AML-193 (cell line): Measurements from ENCODE around the gene MCF2L2.

Experiments used
- DNase-seq, 2 experiments: peaks; one replicate each; lab custom pipeline; 2025; lab: John Stamatoyannopoulos, UW

Gene MCF2L2

GRCh38 chr3:183327343-183327742 lies 101.1 kb downstream of the MCF2L2 start:
- DNase-seq: no peak

- no peak for DNase-seq
Observed at GRCh38 chr3:183324083-183324482, 104.3 kb downstream of the MCF2L2 start.

GRCh38 chr3:183319371-183319770 lies 109.0 kb downstream of the MCF2L2 start:
- no peak for DNase-seq

GRCh38 chr3:183318877-183319276 lies 109.5 kb downstream of the MCF2L2 start:
- no peak for DNase-seq

- DNase-seq: no peak
Observed at GRCh38 chr3:183317886-183318865, 110.2 kb downstream of the MCF2L2 start.

GRCh38 chr3:183317271-183317670 lies 111.1 kb downstream of the MCF2L2 start:
- no peak for DNase-seq

- DNase-seq: no peak
Observed at GRCh38 chr3:183315739-183316138, 112.7 kb downstream of the MCF2L2 start.

GRCh38 chr3:183313764-183314163 lies 114.7 kb downstream of the MCF2L2 start:
- DNase-seq: no peak

GRCh38 chr3:183313351-183313750 lies 115.1 kb downstream of the MCF2L2 start:
- no peak for DNase-seq

- no peak for DNase-seq
Observed at GRCh38 chr3:183312433-183312832, 116.0 kb downstream of the MCF2L2 start.

- DNase-seq: no peak
Observed at GRCh38 chr3:183310936-183311335, 117.5 kb downstream of the MCF2L2 start.

GRCh38 chr3:183309276-183309675 lies 119.1 kb downstream of the MCF2L2 start:
- no peak for DNase-seq

GRCh38 chr3:183308751-183309150 lies 119.7 kb downstream of the MCF2L2 start:
- no peak for DNase-seq

GRCh38 chr3:183307749-183308148 lies 120.7 kb downstream of the MCF2L2 start:
- DNase-seq: no peak

GRCh38 chr3:183306798-183307671 lies 121.4 kb downstream of the MCF2L2 start:
- peak; percentile 95 to 98 for DNase-seq

- no peak for DNase-seq
Observed at GRCh38 chr3:183303690-183304089, 124.7 kb downstream of the MCF2L2 start.

GRCh38 chr3:183301937-183302580 lies 126.4 kb downstream of the MCF2L2 start:
- no peak for DNase-seq

- DNase-seq: no peak
Observed at GRCh38 chr3:183300996-183301562, 127.3 kb downstream of the MCF2L2 start.

- no peak for DNase-seq
Observed at GRCh38 chr3:183299976-183300375, 128.4 kb downstream of the MCF2L2 start.

- peak; percentile 69 to 73 for DNase-seq
Observed at GRCh38 chr3:183298701-183299153, 129.7 kb downstream of the MCF2L2 start.

- DNase-seq: no peak
Observed at GRCh38 chr3:183296944-183297343, 131.5 kb downstream of the MCF2L2 start.

- peak; percentile 99 for DNase-seq
Observed at GRCh38 chr3:183295211-183295610, 133.2 kb downstream of the MCF2L2 start.
